K562 (cell line): Measurements from ENCODE around the gene ACTL8. TPM values are rescaled to one million over a fixed set of nuclear protein-coding genes. Genes with fewer than 3 reads are reported as not detected.

ENCODE experiments used
- ATAC-seq: fragments of 200-7000 bp; cut with Tn5 transposase; 3 replicates; pipeline ENCODE4 v1.9.1; 2020; ENCODE audit warnings: moderate library complexity
- BruUV-seq: library from RNA; stranded (reverse); fragments of 400-500 nt; replicated peaks from 2 replicates; lab custom pipeline; 2021; lab: Mats Ljungman, UMichigan
- CTCF ChIA-PET: fragments of 300-600 bp; formaldehyde crosslinking; extraction: SDS; loops from one replicate; lab custom pipeline; 2021; ENCODE audit warnings: low intra/inter-chr PET ratio; lab: Yijun Ruan, JAX
- POLR2A ChIA-PET: fragments of 300-600, 350-650 bp; sonication (Branson Sonifier 250); formaldehyde crosslinking; extraction: SDS; loops from one replicate; lab custom pipeline; 2021; ENCODE audit warnings: antibody characterized with exemption, inconsistent platforms; lab: Yijun Ruan, JAX
- DNase-seq, 4 experiments: peaks; one replicate each; pipeline versions ENCODE4 v3.0.0 to v3.0.0-alpha.2; 2011 to 2018; ENCODE audit warnings: low spot score in 3 of 4, mixed read lengths in 3 of 4; ENCODE audit errors: extremely low read depth in 1 of 4
- FAIRE-seq: peaks from 2 replicates; lab custom pipeline; 2011; peaks lifted over from hg19 to GRCh38; lab: Jason Lieb, UNC
- H2AFZ ChIP-seq: 2 replicates; pipeline ENCODE4 v1.6.0; 2011; ENCODE audit warnings: low read depth, low read length, control low read depth, inconsistent platforms
- H3K27ac ChIP-seq: fragments of 200-600 bp; 3 replicates; pipeline ENCODE4 v1.8.0; 2011; ENCODE audit warnings: low read depth, mild to moderate bottlenecking, control low read depth, inconsistent platforms, low read length, moderate library complexity, mixed read lengths; ENCODE audit errors: extremely low read depth
- H3K27me3 ChIP-seq, 2 experiments: fragments of 300-600 bp in 1 of 2; 2 replicates in 1 of 2; 3 replicates in 1 of 2; pipeline versions ENCODE4 v1.6.0 to v1.8.0; 2011; ENCODE audit warnings: inconsistent platforms in 2 of 2, low read length in 2 of 2, mild to moderate bottlenecking in 1 of 2, mixed read lengths in 1 of 2, moderate library complexity in 1 of 2; ENCODE audit not compliant: control insufficient read depth in 2 of 2, insufficient read depth in 2 of 2
- H3K36me3 ChIP-seq: fragments of 300-600 bp; 3 replicates; pipeline ENCODE4 v1.8.0; 2011; ENCODE audit warnings: mild to moderate bottlenecking, low read length, inconsistent platforms; ENCODE audit not compliant: control insufficient read depth, insufficient read depth
- H3K4me1 ChIP-seq, 2 experiments: fragments of 200-600 bp in 1 of 2; replicated peaks in 1 of 2; 2 replicates in 1 of 2; 3 replicates in 1 of 2; pipeline versions ENCODE4 v1.5.1 to v1.8.0; 2011; ENCODE audit warnings: inconsistent platforms in 2 of 2, low read length in 2 of 2, mild to moderate bottlenecking in 1 of 2, mixed read lengths in 1 of 2, moderate library complexity in 1 of 2; ENCODE audit not compliant: control insufficient read depth in 2 of 2, insufficient read depth in 2 of 2
- H3K4me2 ChIP-seq: 2 replicates; pipeline ENCODE4 v1.6.1; 2011; ENCODE audit warnings: low read length, control low read depth, inconsistent platforms, mixed read lengths; ENCODE audit not compliant: insufficient read depth
- H3K4me3 ChIP-seq: fragments of 200-600 bp; sonication (generic), shearing (Covaris generic); 2 replicates; pipeline ENCODE4 v1.5.1; 2016; ENCODE audit warnings: control low read depth, inconsistent platforms
- H3K79me2 ChIP-seq: fragments of 200-600 bp; 3 replicates; pipeline ENCODE4 v1.8.0; 2011; ENCODE audit warnings: low read length, inconsistent platforms; ENCODE audit not compliant: control insufficient read depth, insufficient read depth
- H3K9ac ChIP-seq, 2 experiments: 2 replicates each; pipeline versions ENCODE4 v1.6.0 to v1.6.1; 2011; ENCODE audit warnings: low read depth in 2 of 2, low read length in 2 of 2, control low read depth in 1 of 2, inconsistent platforms in 1 of 2, mild to moderate bottlenecking in 1 of 2, mixed read lengths in 1 of 2; ENCODE audit not compliant: insufficient read depth in 1 of 2
- H3K9me1 ChIP-seq: one replicate; pipeline ENCODE4 v1.6.0; 2011; ENCODE audit warnings: inconsistent platforms, mild to moderate bottlenecking, low read length, moderate library complexity; ENCODE audit not compliant: control insufficient read depth, insufficient read depth
- H3K9me3 ChIP-seq: replicated peaks from 2 replicates; pipeline ENCODE4 v1.5.1; 2011; ENCODE audit warnings: low read depth, low read length, inconsistent platforms; ENCODE audit not compliant: control insufficient read depth, insufficient read depth
- H4K20me1 ChIP-seq: replicated peaks from 2 replicates; pipeline ENCODE4 v1.6.1; 2011; ENCODE audit warnings: low read length, inconsistent platforms, mixed read lengths; ENCODE audit not compliant: control insufficient read depth, insufficient read depth
- ESRRB ChIP-seq: fragments of 250-450 bp; sonication (Bioruptor Pico); IDR thresholded peaks from 2 replicates; pipeline ENCODE4 v1.5.0; 2020; ENCODE audit warnings: mild to moderate bottlenecking, moderate library complexity, borderline replicate concordance
- FOXA1 ChIP-seq: fragments of 450-650 bp; IDR thresholded peaks from 2 replicates; pipeline ENCODE4 v1.6.1; 2016; ENCODE audit warnings: mild to moderate bottlenecking, borderline replicate concordance
- HDAC8 ChIP-seq: fragments of 450-650 bp; IDR thresholded peaks from 2 replicates; pipeline ENCODE4 v1.6.1; 2016; ENCODE audit warnings: mild to moderate bottlenecking, missing genetic modification characterization, moderate library complexity, missing compliant biosample characterization
- HDGF ChIP-seq: fragments of 450-650 bp; IDR thresholded peaks from 2 replicates; pipeline ENCODE4 v1.6.1; 2016
- HNRNPH1 ChIP-seq: fragments of 200-400 bp; formaldehyde crosslinking; optimal IDR thresholded peaks from 2 replicates; pipeline ENCODE3; 2017; ENCODE audit warnings: low read depth, mild to moderate bottlenecking, low read length, moderate library complexity
- KDM1A ChIP-seq, 2 experiments: fragments of 450-650 bp; IDR thresholded peaks; 2 replicates each; pipeline ENCODE4 v1.6.1; 2016; ENCODE audit warnings: mild to moderate bottlenecking in 2 of 2
- NR1H2 ChIP-seq: sonication (generic); formaldehyde crosslinking; IDR thresholded peaks from 2 replicates; pipeline ENCODE4 v1.4.0; 2020; ENCODE audit warnings: mild to moderate bottlenecking, missing genetic modification reagents
- NR3C1 ChIP-seq: sonication (generic); formaldehyde crosslinking; IDR thresholded peaks from 2 replicates; pipeline ENCODE4 v1.8.1; 2022; ENCODE audit warnings: missing genetic modification reagents
- RNF2 ChIP-seq: sonication (generic); IDR thresholded peaks from 2 replicates; pipeline ENCODE4 v1.6.1; 2016
- ZC3H4 ChIP-seq: sonication (generic); formaldehyde crosslinking; IDR thresholded peaks from 2 replicates; pipeline ENCODE4 v1.9.0; 2021; ENCODE audit warnings: missing genetic modification reagents, borderline replicate concordance
- ZKSCAN8 ChIP-seq: fragments of 200-800 bp; sonication (Bioruptor generic); IDR thresholded peaks from 2 replicates; pipeline ENCODE4 v1.6.1; 2016; ENCODE audit warnings: missing genetic modification characterization, missing compliant biosample characterization
- ZNF778 ChIP-seq: fragments of 450-650 bp; formaldehyde crosslinking; IDR thresholded peaks from 2 replicates; pipeline ENCODE4 v1.4.0; 2020; ENCODE audit warnings: mild to moderate bottlenecking, moderate library complexity
- WGBS: fragments of 100-300 bp; shearing (Covaris generic); methylation state at CpG from one replicate; pipeline ENCODE4 v1.1.6; 2016; ENCODE audit warnings: low coverage, mixed read lengths; ENCODE audit not compliant: insufficient coverage; ENCODE audit errors: missing lambda C conversion rate; 5-methylcytosine and 5-hydroxymethylcytosine counted together
- in situ Hi-C: fragments of 300-500 bp; cut with MboI; formaldehyde crosslinking; loops from 4 replicates; pipeline ENCODE4 v1.15.0; 2018; ENCODE audit warnings: inconsistent platforms, mixed read lengths
- intact Hi-C: fragments of 100-400 bp; cut with micrococcal nuclease; formaldehyde crosslinking; loops from 2 replicates; pipeline ENCODE4 v1.14.2; 2022
- polyA plus RNA-seq, 8 experiments: library from polyadenylated mRNA; depleted of rRNA in 4 of 8; stranded (reverse) in 5 of 8; unstranded in 3 of 8; fragments of >200 nt; fragmentation: Nextera tagmentation in 2 of 8; fragmentation: Illumina TruSeq in 1 of 8; extraction: Ambion mirVana in 2 of 8; extraction: Trizol in 1 of 8; gene quantifications; 2 replicates each; pipeline versions ENCODE4 v1.2.1 to v1.2.3, GENCODE V29; 2011 to 2014; ENCODE audit warnings: inconsistent platforms in 1 of 8, missing spikeins in 1 of 8
- total RNA-seq, 7 experiments: library from RNA; depleted of rRNA in 6 of 7; stranded (reverse); fragments of >200 nt in 6 of 7; fragmentation: Illumina TruSeq in 2 of 7; extraction: Trizol in 2 of 7; gene quantifications; 2 replicates each; pipeline versions ENCODE4 v1.2.1 to v1.2.3, GENCODE V29; 2011 to 2021; ENCODE audit warnings: low replicate concordance in 1 of 7
- TF ChIP-seq, protein P1 (sequence below): sonication (generic); formaldehyde crosslinking; IDR thresholded peaks from 2 replicates; pipeline ENCODE4 v1.8.1; 2023; ENCODE audit warnings: mild to moderate bottlenecking, missing genetic modification reagents, moderate library complexity
- TF ChIP-seq, protein P2 (sequence below): sonication (generic); formaldehyde crosslinking; IDR thresholded peaks from 2 replicates; pipeline ENCODE4 v1.8.0; 2023; ENCODE audit warnings: mild to moderate bottlenecking, missing genetic modification reagents
- TF ChIP-seq, protein P3 (sequence below): fragments of 250-450 bp; sonication (Bioruptor Pico); IDR thresholded peaks from 2 replicates; pipeline ENCODE4 v1.8.0; 2021; ENCODE audit warnings: borderline replicate concordance, mild to moderate bottlenecking, moderate library complexity; ENCODE audit not compliant: poor library complexity, severe bottlenecking

Gene ACTL8
- total and polyA plus RNA-seq, 9 of the 15 experiments (the other 6 are each of a cell fraction or from before 2014, with no cell fraction given): 0.30 to 3.3 (median 1.6) TPM

DNA sequence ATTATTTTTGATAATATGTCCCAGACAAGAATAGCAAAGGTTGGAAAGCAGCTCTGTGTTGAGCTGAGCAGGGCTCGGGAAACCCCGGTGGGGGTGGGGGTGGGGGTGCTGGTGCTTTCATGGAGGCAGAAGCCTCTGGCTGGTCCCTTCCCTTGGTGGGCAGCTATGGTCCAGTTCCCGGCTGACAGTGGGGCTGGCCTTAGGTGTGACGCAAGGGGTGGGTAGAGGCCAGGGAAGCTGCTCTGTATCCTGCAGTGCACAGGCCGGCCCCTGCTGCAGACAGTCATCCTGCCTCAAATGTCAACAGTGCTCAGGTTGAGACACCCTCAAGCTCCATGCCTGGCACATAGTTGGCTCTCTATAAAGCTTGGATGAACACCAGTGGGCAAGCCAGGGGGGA is 8.9 kb downstream of the ACTL8 start:
- in situ Hi-C loops (no loop called here), intact Hi-C loops (no loop called here)
- Histone ChIP-seq H3K27ac (no peak overlapping the region), H3K9me1 (no peaks in the 10 kb centered on the region), H3K36me3 (no peaks in the 10 kb centered on the region), H3K79me2 (no peaks in the 10 kb centered on the region), H3K27me3 (peaks cover 2 to 31% of the 10 kb centered on the region in 2 experiments; a peak in 4 of 5 replicates), H3K4me2 (no peak overlapping the region), H2AFZ (no peak overlapping the region), H3K9me3 (no peaks in the 10 kb centered on the region), H3K4me3 (no peak overlapping the region), H4K20me1 (0 out of 2 replicates have a peak, but pooled peaks cover 7% of the 10 kb centered on the region), H3K9ac (no peak overlapping the region), H3K4me1 (no peaks in the 10 kb centered on the region; a peak in 1 of 5 replicates)
- ATAC-seq (no peak), FAIRE-seq (no peak), DNase-seq (no peak)
- TF ChIP-seq KDM1A (IDR thresholded peaks at IDR 0.05) (no peak), HNRNPH1 (no peak), HDAC8 (tag) (no peak), ZKSCAN8 (no peak), ZC3H4 (CRISPR knock-in tag) (no peak), HDGF (no peak), RNF2 (no peak), ESRRB (CRISPR knock-in tag) (no peak), NR1H2 (CRISPR knock-in tag) (no peak), ZNF778 (CRISPR knock-in tag) (no peak), FOXA1 (no peak), NR3C1 (CRISPR knock-in tag) (no peak)
- TF ChIP-seq, protein P1, sequence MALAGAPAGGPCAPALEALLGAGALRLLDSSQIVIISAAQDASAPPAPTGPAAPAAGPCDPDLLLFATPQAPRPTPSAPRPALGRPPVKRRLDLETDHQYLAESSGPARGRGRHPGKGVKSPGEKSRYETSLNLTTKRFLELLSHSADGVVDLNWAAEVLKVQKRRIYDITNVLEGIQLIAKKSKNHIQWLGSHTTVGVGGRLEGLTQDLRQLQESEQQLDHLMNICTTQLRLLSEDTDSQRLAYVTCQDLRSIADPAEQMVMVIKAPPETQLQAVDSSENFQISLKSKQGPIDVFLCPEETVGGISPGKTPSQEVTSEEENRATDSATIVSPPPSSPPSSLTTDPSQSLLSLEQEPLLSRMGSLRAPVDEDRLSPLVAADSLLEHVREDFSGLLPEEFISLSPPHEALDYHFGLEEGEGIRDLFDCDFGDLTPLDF: no peak
- TF ChIP-seq, protein P2, sequence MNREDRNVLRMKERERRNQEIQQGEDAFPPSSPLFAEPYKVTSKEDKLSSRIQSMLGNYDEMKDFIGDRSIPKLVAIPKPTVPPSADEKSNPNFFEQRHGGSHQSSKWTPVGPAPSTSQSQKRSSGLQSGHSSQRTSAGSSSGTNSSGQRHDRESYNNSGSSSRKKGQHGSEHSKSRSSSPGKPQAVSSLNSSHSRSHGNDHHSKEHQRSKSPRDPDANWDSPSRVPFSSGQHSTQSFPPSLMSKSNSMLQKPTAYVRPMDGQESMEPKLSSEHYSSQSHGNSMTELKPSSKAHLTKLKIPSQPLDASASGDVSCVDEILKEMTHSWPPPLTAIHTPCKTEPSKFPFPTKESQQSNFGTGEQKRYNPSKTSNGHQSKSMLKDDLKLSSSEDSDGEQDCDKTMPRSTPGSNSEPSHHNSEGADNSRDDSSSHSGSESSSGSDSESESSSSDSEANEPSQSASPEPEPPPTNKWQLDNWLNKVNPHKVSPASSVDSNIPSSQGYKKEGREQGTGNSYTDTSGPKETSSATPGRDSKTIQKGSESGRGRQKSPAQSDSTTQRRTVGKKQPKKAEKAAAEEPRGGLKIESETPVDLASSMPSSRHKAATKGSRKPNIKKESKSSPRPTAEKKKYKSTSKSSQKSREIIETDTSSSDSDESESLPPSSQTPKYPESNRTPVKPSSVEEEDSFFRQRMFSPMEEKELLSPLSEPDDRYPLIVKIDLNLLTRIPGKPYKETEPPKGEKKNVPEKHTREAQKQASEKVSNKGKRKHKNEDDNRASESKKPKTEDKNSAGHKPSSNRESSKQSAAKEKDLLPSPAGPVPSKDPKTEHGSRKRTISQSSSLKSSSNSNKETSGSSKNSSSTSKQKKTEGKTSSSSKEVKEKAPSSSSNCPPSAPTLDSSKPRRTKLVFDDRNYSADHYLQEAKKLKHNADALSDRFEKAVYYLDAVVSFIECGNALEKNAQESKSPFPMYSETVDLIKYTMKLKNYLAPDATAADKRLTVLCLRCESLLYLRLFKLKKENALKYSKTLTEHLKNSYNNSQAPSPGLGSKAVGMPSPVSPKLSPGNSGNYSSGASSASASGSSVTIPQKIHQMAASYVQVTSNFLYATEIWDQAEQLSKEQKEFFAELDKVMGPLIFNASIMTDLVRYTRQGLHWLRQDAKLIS (CRISPR knock-in tag): no peak
- TF ChIP-seq, protein P3, sequence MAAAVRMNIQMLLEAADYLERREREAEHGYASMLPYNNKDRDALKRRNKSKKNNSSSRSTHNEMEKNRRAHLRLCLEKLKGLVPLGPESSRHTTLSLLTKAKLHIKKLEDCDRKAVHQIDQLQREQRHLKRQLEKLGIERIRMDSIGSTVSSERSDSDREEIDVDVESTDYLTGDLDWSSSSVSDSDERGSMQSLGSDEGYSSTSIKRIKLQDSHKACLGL (CRISPR knock-in tag): no peak
- WGBS: 2% methylated on average over 5 of the region's 5 CpGs
- POLR2A ChIA-PET: no interaction called here
- CTCF ChIA-PET: no interaction called here
- no TSS peak for BruUV-seq
